ENCODE data around the gene CNTNAP1.
"Not testable (repeated sequence)": the region's sequence is repeated elsewhere in the genome, so short reads cannot be mapped to it uniquely, and the experiment has no call there.

CNTNAP1 gene

DNA sequence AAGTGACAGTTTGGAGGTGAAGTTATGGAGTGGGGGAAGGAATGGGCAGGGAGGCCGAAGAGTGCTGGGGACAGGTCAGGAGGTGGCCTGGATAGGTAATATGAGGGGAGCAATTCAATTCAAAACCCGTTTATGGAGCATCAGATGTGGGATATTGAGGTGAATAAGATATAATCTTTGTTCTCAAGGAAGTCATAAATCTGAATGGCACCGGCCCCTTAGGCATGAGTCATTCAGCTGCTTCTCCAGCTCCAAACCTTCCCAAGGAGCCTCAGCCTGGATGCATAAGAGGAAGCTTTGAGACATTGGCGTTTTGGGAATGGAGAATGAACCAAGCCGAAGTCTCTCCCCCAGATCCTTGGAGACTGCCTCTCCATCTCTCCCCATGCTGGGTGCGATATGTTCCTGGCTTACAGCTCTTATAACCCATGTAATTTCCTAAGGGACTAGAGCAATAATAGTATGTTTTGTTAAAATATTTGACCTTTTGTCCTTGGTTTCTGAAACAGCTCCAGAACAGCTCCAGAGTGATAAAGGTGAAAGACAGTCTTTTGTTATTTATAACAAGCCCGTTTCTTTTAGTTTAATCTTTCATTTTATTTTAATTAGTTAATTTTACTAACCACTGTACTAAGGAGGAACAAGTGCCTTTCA, 21.5 kb upstream of the CNTNAP1 start:
- ATAC-seq (ENCODE audit: low read depth): no peak
- H3K36me3 Mint-ChIP-seq: peaks cover 4% of the 10 kb centered on the region
- H3K27ac Mint-ChIP-seq: no peak overlapping the region
- DNase-seq (ENCODE audit: low spot score in 2 of 2): no peak
- H3K4me1 Mint-ChIP-seq: peaks cover 19% of the 10 kb centered on the region
- H3K4me3 Mint-ChIP-seq: no peak overlapping the region
- H3K9me3 Mint-ChIP-seq: peaks cover 2% of the 10 kb centered on the region
- peaks cover 3% of the 10 kb centered on the region for H3K27me3 Mint-ChIP-seq

DNA sequence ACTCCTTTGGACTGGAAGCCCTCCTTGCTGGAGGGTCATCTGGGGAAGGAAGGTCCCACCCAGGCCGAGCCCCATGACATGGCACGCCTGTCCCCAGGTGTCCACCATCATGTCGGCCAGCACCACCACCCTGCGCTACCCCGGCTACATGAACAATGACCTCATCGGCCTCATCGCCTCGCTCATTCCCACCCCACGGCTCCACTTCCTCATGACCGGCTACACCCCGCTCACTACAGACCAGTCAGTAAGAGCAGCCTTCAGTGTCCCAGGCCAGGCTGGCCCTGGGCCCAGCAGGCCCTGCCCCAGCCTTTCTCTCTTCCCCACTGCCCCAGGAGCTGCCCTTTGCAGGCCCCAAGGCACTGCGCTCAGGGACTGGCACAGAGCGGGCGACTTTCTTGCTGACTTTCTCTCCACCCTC, 16.7 kb upstream of the CNTNAP1 start:
- Mint-ChIP-seq H3K27ac (no peak overlapping the region), H3K36me3 (peaks cover 5% of the 10 kb centered on the region), H3K9me3 (no peaks in the 10 kb centered on the region), H3K4me3 (no peak overlapping the region), H3K4me1 (peaks cover 8% of the 10 kb centered on the region), H3K27me3 (no peaks in the 10 kb centered on the region)
- ATAC-seq (ENCODE audit: low read depth): no peak
- no peak for DNase-seq (ENCODE audit: low spot score in 2 of 2)

DNA sequence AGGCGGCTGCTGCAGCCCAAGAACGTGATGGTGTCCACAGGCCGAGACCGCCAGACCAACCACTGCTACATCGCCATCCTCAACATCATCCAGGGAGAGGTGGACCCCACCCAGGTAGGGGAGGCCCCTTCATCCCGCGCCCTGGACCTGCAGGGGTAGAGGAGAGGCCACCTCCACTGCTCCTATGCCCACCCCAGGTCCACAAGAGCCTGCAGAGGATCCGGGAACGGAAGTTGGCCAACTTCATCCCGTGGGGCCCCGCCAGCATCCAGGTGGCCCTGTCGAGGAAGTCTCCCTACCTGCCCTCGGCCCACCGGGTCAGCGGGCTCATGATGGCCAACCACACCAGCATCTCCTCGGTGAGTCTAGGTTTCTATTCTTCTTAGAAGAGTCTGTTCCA, 16.2 kb upstream of the CNTNAP1 start:
- not testable (repeated sequence) for H3K27ac Mint-ChIP-seq; ATAC-seq (ENCODE audit: low read depth); H3K4me1 Mint-ChIP-seq; DNase-seq (ENCODE audit: low spot score in 2 of 2); H3K36me3 Mint-ChIP-seq; H3K4me3 Mint-ChIP-seq; H3K27me3 Mint-ChIP-seq; H3K9me3 Mint-ChIP-seq

DNA sequence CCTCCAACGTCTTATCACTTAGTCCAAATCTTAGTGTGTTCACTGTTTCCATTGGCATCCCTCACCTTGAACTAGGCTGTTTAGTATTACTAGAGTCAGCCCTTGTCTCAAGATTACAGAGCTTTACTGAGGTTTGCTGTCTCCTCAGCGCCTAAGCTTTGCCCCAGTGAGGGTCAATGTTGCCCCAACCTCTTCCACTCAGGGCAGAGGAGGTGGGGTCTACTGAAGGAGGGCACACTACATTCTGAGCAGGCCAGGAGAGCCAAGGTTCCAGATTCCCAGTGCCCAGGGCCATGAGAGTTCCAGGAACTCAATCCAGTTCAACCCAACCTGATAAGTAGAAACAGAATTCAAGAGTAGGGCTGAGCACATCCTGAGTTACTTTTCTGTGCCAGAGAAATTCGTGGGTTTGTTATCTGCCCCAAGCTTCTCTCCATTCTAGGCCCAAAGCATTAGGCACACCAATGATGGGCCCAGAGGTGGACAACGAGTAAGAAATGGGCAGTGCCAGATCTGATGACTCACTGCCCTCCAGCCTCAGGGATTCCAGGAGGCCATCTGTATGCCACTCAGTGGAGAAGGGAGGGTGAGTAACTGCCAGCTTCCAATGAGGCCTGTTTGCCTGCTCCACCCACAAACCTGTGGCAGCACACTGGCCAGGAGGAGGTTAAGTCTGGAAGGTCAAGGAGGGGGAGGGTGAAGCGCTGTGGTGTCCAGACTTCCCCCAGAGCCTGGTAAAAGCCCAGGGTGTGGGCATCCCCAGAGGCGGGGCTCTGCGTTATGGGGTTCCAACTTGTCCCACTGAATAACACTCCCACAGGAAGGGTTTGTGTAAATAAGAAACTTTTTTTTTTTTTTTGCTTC, 15.0 kb upstream of the CNTNAP1 start:
- Mint-ChIP-seq H3K9me3 (no peaks in the 10 kb centered on the region), H3K27ac (peak overlapping the region; percentile 13), H3K4me3 (no peak overlapping the region), H3K36me3 (peaks cover 5% of the 10 kb centered on the region), H3K4me1 (peaks cover 10% of the 10 kb centered on the region), H3K27me3 (peaks cover 3% of the 10 kb centered on the region)
- no peak for ATAC-seq (ENCODE audit: low read depth)
- no peak for DNase-seq (ENCODE audit: low spot score in 2 of 2)

DNA sequence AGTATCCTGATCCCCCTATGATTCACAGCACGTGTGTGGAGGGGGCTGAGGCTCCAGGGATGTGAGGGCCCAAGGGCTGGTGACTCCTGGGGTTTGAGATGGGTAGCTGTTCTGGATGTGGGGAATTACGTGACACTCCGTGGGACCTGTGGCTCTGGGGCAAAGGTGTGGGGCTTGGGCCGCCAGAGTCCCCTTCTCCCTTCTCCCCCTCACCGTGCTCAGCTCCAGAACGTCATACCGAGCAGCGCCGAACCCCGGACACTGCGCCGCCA, 12.7 kb upstream of the CNTNAP1 start:
- Mint-ChIP-seq H3K9me3 (no peaks in the 10 kb centered on the region), H3K36me3 (peaks cover 5% of the 10 kb centered on the region), H3K27ac (no peak overlapping the region), H3K4me1 (peaks cover 16% of the 10 kb centered on the region), H3K4me3 (peak overlapping the region; percentile 28), H3K27me3 (peaks cover 7% of the 10 kb centered on the region)
- DNase-seq (ENCODE audit: low spot score in 2 of 2): no peak
- ATAC-seq (ENCODE audit: low read depth): no peak

DNA sequence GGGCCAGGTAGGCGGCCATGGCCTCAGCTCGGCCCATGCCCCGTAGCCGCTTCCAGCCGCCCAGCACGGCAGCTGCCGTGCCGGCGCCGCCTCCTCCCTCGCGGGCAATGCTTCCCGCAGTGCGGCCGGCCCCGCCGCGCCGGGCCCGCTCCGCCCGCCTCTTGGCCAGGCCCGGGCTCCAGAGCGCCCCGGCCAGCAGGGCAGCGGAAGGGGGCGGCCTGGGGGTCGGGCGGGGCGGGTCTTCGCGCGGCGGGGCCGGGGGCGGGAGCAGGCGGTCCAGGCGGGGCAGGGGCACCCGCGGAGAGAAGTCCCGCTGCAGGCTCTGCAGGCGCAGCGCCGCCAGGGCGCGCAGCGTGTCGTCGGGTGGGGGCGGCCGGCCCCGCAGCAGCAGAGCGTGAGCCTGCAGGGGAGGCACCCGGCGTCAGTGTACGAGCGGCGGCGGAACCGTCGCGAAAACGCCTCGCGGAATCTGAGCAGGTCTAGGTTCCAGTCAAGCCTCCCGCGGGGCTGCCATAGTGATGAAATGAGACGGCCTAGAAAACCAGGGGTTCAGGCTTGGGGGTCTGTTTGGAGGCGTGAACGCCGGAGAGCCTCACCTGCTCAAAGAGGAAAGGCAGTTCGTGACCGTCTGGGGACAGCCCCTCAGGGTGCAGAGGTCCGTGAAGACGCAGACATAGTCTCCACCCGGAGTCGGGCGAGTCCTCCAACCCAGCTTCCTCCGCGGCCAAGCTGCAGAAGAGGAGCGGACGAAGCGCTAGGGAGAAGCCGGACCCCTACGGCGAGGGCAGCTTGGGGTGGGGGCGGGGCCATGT, 12.1 kb upstream of the CNTNAP1 start:
- Mint-ChIP-seq H3K27ac (no peak overlapping the region), H3K4me1 (peaks cover 17% of the 10 kb centered on the region), H3K27me3 (peaks cover 7% of the 10 kb centered on the region), H3K36me3 (peaks cover 5% of the 10 kb centered on the region), H3K9me3 (no peaks in the 10 kb centered on the region), H3K4me3 (peak overlapping the region; percentile 80)
- DNase-seq (ENCODE audit: low spot score in 2 of 2): peak; percentile 62 to 69
- peak; percentile 83 for ATAC-seq (ENCODE audit: low read depth)

DNA sequence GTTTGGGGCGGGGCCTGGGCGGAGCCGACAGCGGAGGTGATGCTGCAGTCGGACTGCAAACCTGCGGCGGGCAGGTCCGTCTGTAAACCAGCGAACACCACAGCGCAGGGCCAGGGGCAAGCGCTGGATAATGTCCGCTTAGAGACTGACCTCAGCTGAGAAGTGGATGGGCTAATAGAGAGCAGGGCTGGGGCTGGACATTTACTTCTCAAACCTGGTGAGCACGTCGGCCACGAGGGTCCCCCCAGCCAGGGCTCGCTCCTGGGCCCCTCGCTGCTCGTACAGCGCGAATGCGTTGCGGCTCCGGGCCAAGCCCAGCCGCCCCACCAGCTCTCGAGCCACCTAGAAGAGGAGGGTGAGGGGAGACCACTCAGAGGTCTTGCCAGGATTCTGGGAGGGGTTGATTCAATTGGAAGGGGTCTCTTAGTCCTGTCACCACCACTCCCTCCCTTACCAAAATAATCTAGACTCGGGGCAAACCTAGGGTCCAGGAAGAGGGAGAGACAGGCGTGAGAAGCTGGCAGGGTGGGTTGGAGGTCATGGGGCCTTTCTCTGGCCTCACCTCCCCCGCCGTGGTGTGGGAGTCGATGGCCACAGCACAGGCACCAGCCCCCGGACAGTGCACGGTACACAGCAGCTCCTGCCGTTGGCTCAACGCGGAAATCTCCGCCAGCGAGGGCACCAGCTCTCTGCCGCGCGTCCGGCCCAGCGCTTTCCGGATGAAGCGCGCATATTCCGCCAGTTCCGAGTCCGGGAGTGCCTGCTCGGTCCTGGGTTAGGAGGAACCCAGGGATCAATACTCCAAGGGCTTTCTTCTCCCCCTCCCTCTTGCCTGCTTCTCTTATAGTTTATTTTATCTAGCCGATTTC, 11.3 kb upstream of the CNTNAP1 start:
- ATAC-seq (ENCODE audit: low read depth) (no peak), DNase-seq (ENCODE audit: low spot score in 2 of 2) (peak in 1 of 2 donors; percentile 22)
- peaks cover 7% of the 10 kb centered on the region for H3K27me3 Mint-ChIP-seq
- no peaks in the 10 kb centered on the region for H3K9me3 Mint-ChIP-seq
- peak overlapping the region; percentile 80 for H3K4me3 Mint-ChIP-seq
- no peak overlapping the region for H3K27ac Mint-ChIP-seq
- peaks cover 17% of the 10 kb centered on the region for H3K4me1 Mint-ChIP-seq
- H3K36me3 Mint-ChIP-seq: no peaks in the 10 kb centered on the region

DNA sequence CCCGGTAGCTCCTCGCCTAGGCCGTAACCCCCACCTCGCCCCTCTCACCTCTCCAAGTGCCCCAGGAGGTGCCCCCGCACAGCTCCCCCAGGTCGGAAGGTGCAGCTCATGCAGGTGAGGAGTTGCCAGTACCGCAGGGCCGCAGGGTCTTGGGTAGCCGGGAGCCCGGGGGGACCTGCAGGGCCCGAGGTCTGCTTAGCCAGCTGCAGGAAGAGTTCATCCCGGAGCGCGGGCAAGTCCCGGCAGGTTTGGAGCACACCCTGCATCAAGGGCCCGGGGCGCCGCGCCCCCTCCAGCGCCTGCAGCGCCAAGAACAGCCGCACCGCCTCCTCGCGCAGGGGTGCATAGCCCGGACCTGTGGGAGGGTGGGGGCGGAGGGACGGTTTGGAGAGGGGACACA, 10.3 kb upstream of the CNTNAP1 start:
- no peak overlapping the region for H3K4me3 Mint-ChIP-seq
- no peak for ATAC-seq (ENCODE audit: low read depth)
- no peak overlapping the region for H3K27ac Mint-ChIP-seq

DNA sequence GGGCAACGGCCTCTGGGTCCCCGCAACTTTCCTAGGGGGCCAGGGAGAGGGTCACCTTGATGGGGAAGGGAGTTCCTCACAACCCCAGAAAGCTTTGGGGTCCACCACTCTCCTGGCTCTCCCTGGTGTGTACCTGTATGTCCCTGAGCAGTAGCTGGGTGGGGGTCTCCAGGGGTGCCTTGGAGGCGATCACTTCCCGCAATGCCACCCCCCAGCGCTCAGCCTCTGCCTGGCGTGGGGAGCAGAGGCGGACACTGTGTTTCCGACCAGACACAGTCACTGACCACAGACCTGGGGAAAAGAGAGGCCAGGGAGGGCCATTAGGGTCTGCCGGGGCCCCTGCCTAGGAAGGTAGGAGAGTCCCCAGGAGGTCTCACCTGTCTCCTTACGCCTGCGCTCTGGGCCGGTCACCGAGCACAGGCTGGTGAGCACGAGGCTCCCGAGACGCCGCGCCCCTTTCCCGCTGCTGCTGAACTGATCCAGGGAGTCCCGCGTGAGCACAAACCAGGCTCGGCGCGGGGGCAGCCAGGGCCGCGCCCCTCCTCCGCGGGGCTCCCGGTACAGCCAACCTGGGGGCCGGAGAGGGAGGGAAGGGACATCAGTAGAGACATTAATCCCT, 9.0 kb upstream of the CNTNAP1 start:
- DNase-seq (ENCODE audit: low spot score in 2 of 2) (peak in 1 of 2 donors; percentile 25), ATAC-seq (ENCODE audit: low read depth) (no peak)
- Mint-ChIP-seq H3K9me3 (no peaks in the 10 kb centered on the region), H3K27ac (no peak overlapping the region), H3K27me3 (peaks cover 13% of the 10 kb centered on the region), H3K36me3 (no peaks in the 10 kb centered on the region), H3K4me1 (peaks cover 30% of the 10 kb centered on the region), H3K4me3 (no peak overlapping the region)

More for the DNA sequence above, 10.3 kb upstream of the CNTNAP1 start:
- DNase-seq (ENCODE audit: low spot score in 2 of 2): no peak
- Mint-ChIP-seq H3K4me1 (peaks cover 23% of the 10 kb centered on the region), H3K36me3 (no peaks in the 10 kb centered on the region), H3K9me3 (no peaks in the 10 kb centered on the region), H3K27me3 (peaks cover 13% of the 10 kb centered on the region)

DNA sequence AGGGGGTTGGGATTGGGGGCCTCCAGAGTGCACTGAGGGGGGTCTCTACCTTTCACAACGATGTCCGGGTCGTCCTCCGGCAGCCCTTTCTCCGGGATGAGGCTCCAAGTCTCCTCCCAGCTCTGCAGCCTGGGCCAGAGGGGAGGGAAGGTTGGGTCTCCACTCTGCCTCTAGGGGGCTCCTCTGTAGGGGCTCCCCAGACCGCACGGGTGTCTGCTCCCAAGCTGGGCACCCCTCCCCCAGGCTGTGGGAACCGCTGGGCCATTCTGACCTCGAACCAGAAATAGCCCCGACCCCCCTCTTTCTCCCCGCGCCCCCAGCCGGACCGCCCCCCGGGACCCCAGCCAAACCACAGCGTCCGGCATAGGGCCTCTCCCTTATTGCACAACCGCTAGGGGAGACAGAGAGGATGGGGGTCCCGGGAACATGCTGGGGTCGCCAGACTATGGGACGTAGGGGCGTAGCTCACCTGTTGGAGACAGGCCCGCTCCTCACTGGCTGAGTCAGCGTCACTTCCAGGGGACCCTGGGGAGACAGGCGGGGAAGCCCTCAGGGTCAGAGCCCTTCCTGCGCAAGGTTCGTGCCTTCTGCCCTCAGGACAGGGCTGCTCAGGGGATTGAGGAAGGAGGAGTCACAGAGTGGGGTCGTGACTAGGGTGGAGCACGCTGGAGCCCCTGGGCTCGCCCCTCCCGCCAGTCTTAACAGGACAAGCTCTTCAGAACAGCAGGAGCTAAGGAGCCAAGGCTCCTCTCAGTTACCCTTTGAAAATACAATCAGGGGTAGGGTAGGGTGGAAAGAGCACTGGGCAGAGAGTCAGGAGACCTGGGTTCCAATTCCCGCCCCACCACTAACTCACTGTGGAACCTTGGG, 8.2 kb upstream of the CNTNAP1 start:
- peak overlapping the region; percentile 53 for H3K4me3 Mint-ChIP-seq

DNA sequence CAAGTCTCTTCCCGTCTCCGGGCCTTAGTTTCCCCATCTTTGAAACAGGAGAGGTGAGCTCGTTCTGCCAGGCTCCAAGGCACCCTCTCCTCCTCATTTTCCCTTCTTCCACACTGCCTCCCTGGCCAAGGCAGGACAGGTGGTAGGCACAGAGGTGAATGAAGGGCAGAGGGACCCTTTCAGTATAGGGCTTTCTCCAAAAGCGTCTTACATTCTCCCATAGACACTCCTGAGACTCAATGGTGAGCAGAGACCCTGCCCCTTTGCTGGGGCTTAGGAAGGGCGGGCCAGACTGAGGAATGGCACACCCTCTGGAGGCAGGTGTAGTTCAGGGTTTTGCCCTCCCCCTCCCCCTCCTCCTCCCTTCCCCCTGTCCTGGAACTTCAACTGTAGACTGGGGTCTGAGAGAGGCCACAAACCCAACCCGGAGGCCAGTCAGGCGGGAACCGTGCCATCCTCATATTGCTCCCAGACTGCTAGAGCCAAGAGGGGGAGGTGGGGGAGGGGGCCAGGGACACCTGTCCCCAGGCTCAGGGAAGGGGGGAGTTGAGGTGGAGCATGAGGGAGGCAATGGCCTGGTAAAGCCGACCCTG, 7.5 kb upstream of the CNTNAP1 start:
- no peaks in the 10 kb centered on the region for H3K9me3 Mint-ChIP-seq
- peaks cover 13% of the 10 kb centered on the region for H3K27me3 Mint-ChIP-seq
- ATAC-seq (ENCODE audit: low read depth): no peak
- H3K4me1 Mint-ChIP-seq: peaks cover 31% of the 10 kb centered on the region
- DNase-seq (ENCODE audit: low spot score in 2 of 2): no peak
- no peaks in the 10 kb centered on the region for H3K36me3 Mint-ChIP-seq
- H3K27ac Mint-ChIP-seq: no peak overlapping the region
- no peak overlapping the region for H3K4me3 Mint-ChIP-seq

More for the DNA sequence above, 8.2 kb upstream of the CNTNAP1 start:
- H3K27me3 Mint-ChIP-seq: peaks cover 13% of the 10 kb centered on the region
- ATAC-seq (ENCODE audit: low read depth) (peak; percentile 10), DNase-seq (ENCODE audit: low spot score in 2 of 2) (peak in 1 of 2 donors; percentile 47)
- H3K36me3 Mint-ChIP-seq: no peaks in the 10 kb centered on the region
- peaks cover 32% of the 10 kb centered on the region for H3K4me1 Mint-ChIP-seq
- H3K27ac Mint-ChIP-seq: no peak overlapping the region
- H3K9me3 Mint-ChIP-seq: no peaks in the 10 kb centered on the region

DNA sequence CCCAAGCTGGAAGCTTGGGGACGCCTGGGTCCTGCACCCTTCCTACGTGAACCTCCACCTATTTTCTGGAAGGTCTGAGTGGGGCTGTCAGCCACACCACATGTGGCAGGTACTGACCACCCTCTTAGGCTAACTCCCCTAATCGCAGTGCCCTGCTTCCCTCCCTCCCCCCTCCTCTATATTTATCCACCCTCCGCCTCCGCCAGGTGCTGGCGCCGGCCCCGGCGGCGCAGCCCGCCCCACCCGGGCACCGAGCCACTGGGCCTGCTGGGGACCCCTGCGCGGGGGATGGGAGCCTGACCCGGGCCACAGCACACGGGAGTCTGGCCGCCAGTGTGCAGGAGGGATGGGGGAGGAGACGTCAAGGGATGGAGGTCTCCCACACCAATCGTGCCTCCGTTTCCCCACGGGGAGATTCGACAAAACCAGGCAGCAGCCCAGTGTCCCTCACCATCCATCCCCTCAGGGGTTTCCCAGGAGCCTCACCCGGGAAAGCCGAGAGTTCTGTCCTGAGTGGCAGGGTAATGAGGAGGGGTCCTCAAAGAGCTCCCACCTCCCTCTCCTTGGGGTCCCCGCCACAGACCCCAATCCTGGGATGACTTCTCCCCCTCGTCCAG, 6.9 kb upstream of the CNTNAP1 start:
- H3K27me3 Mint-ChIP-seq: peaks cover 13% of the 10 kb centered on the region
- peaks cover 30% of the 10 kb centered on the region for H3K4me1 Mint-ChIP-seq
- H3K4me3 Mint-ChIP-seq: no peak overlapping the region
- DNase-seq (ENCODE audit: low spot score in 2 of 2): no peak
- H3K36me3 Mint-ChIP-seq: no peaks in the 10 kb centered on the region
- no peak for ATAC-seq (ENCODE audit: low read depth)
- no peaks in the 10 kb centered on the region for H3K9me3 Mint-ChIP-seq
- no peak overlapping the region for H3K27ac Mint-ChIP-seq
